Esophagus mucosa (tissue), 1 donor: ENCODE measurements around the gene FGG. TPM values are rescaled to one million over a fixed set of nuclear protein-coding genes. Genes with fewer than 3 reads are reported as not detected.
"Not testable (repeated sequence)": the region's sequence is repeated elsewhere in the genome, so short reads cannot be mapped to it uniquely, and the experiment has no call there.

Source experiments
- ATAC-seq: fragments of 200-7000 bp; cut with Tn5 transposase; one replicate; pipeline ENCODE4 v1.9.1; 2020
- total RNA-seq: library from RNA; stranded (reverse); gene quantifications from one replicate; pipeline ENCODE4 v1.2.4, GENCODE V29; 2023
- donor health status: DM: yes; HTN: yes; CAD: no.

FGG gene
- total RNA-seq, 1 donor from 2014 or later, result 0.64 TPM

- no peak for ATAC-seq
Observed at GRCh38 chr4:154610582-154610981, 1.9 kb downstream of the FGG start.

GRCh38 chr4:154609532-154609931, 2.9 kb downstream of the FGG start:
- no peak for ATAC-seq

GRCh38 chr4:154608361-154609252, 3.8 kb downstream of the FGG start:
- no peak for ATAC-seq

- ATAC-seq, result no peak
Observed at GRCh38 chr4:154606728-154607723, 5.4 kb downstream of the FGG start.

GRCh38 chr4:154604696-154605200, 7.7 kb downstream of the FGG start:
- no peak for ATAC-seq

GRCh38 chr4:154603033-154603943, 9.2 kb downstream of the FGG start:
- ATAC-seq, result no peak

- no peak for ATAC-seq
Observed at GRCh38 chr4:154602404-154603020, 9.9 kb downstream of the FGG start.

- ATAC-seq, result no peak
Observed at GRCh38 chr4:154597798-154598774, 14.4 kb downstream of the FGG start.

GRCh38 chr4:154597281-154597680, 15.2 kb downstream of the FGG start:
- not testable (repeated sequence) for ATAC-seq

- no peak for ATAC-seq
Observed at GRCh38 chr4:154595807-154596206, 16.6 kb downstream of the FGG start.

GRCh38 chr4:154594343-154594742, 18.1 kb downstream of the FGG start:
- not testable (repeated sequence) for ATAC-seq

- no peak for ATAC-seq
Observed at GRCh38 chr4:154593868-154594267, 18.6 kb downstream of the FGG start.

- no peak for ATAC-seq
Observed at GRCh38 chr4:154591890-154592289, 20.6 kb downstream of the FGG start.

- no peak for ATAC-seq
Observed at GRCh38 chr4:154590329-154591006, 22.0 kb downstream of the FGG start, which contains the start of gene FGA. FGA (minus strand) TSS chr4:154590742; CDS start chr4:154590687, 55 bp downstream.

- no peak for ATAC-seq
Observed at GRCh38 chr4:154589296-154590197, 22.9 kb downstream of the FGG start.

- no peak for ATAC-seq
Observed at GRCh38 chr4:154588198-154588597, 24.3 kb downstream of the FGG start.

GRCh38 chr4:154586296-154587033, 26.0 kb downstream of the FGG start:
- no peak for ATAC-seq
